NT2/D1 (cell line): ENCODE results near the gene DMD.

Experiments used
- YY1 ChIP-seq: IDR thresholded peaks from 2 replicates; pipeline ENCODE4 v1.6.1; 2011; ENCODE audit not compliant: insufficient read length, insufficient read depth
- ZNF274 ChIP-seq: IDR thresholded peaks from 2 replicates; pipeline ENCODE4 v1.6.1; 2011; ENCODE audit warnings: mild to moderate bottlenecking, low read depth, low read length

DNA sequence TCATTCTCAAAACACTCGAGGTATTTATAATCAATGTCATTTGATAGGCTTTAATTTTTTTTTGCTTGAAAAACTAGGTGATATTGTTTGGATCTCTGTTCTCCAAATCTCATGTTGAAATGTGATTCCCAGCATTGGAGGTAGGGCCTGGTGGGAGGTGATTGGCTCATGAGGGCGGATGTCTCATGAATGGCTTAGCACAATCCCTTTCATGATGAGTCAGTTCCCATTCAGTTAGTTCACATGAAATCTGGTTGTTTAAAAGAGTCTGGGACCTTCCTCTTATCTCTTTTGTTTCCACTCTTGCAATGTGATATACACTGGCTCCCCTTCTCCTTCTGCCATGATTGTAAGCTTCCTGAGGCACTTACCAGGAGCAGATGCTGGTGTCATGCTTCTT is 638.7 kb downstream of the DMD start:
- TF ChIP-seq YY1: no peak
- TF ChIP-seq ZNF274: no peak
